ENCODE results near the gene GMPR.

The GMPR gene

GRCh38 chr6:16321826-16322225, 83.4 kb downstream of the GMPR start:
- peaks cover 58% of the 10 kb centered on the region for H3K4me1 ChIP-seq (ENCODE audit: insufficient read depth, low read length, poor library complexity, severe bottlenecking)
- H3K4me2 ChIP-seq (ENCODE audit: low read depth, low read length, poor library complexity, severe bottlenecking), result no peak overlapping the region
- H2AFZ ChIP-seq (ENCODE audit: low read length), result no peak overlapping the region
- TF ChIP-seq CTCF (conservative IDR thresholded peaks at IDR 0.05; ENCODE audit: low read length), result no peak
- TF ChIP-seq EZH2phosphoT487 (IDR thresholded peaks at IDR 0.05; ENCODE audit: borderline replicate concordance), result no peak
- H3K9ac ChIP-seq (ENCODE audit: low read depth, low read length, poor library complexity, severe bottlenecking), result no peak overlapping the region
- no peaks in the 10 kb centered on the region for H3K27me3 ChIP-seq (ENCODE audit: insufficient read depth, low read length, poor library complexity, severe bottlenecking)
- H3K9me3 ChIP-seq (ENCODE audit: insufficient read depth, low read depth, low read length), result no peaks in the 10 kb centered on the region
- H3K9me2 ChIP-seq (replicated peaks; ENCODE audit: low read depth, low read length), result no peaks in the 10 kb centered on the region
- H3K36me3 ChIP-seq (ENCODE audit: insufficient read depth, low read length), result peaks cover 11% of the 10 kb centered on the region; the same call in 1 of the 2 replicates
- H3F3A ChIP-seq (ENCODE audit: low read depth), result peaks cover 10% of the 10 kb centered on the region; the same call in 1 of the 2 replicates
- no peaks in the 10 kb centered on the region for H4K20me1 ChIP-seq (ENCODE audit: insufficient read depth, low read length, poor library complexity, severe bottlenecking)
- H3K79me2 ChIP-seq (ENCODE audit: insufficient read depth, low read length), result no peaks in the 10 kb centered on the region
- no peak overlapping the region for H3K4me3 ChIP-seq (ENCODE audit: low read length, poor library complexity, severe bottlenecking)

GRCh38 chr6:16322666-16323312, 84.4 kb downstream of the GMPR start:
- Histone ChIP-seq H2AFZ (ENCODE audit: low read length) (no peak overlapping the region), H3K4me3 (ENCODE audit: low read length, poor library complexity, severe bottlenecking) (no peak overlapping the region), H3F3A (ENCODE audit: low read depth) (peaks cover 10% of the 10 kb centered on the region; the same call in 1 of the 2 replicates), H3K9me2 (replicated peaks; ENCODE audit: low read depth, low read length) (no peaks in the 10 kb centered on the region), H3K4me2 (ENCODE audit: low read depth, low read length, poor library complexity, severe bottlenecking) (no peak overlapping the region), H3K9me3 (ENCODE audit: insufficient read depth, low read depth, low read length) (no peaks in the 10 kb centered on the region), H3K79me2 (ENCODE audit: insufficient read depth, low read length) (no peaks in the 10 kb centered on the region), H3K9ac (ENCODE audit: low read depth, low read length, poor library complexity, severe bottlenecking) (no peak overlapping the region), H3K4me1 (ENCODE audit: insufficient read depth, low read length, poor library complexity, severe bottlenecking) (peaks cover 52% of the 10 kb centered on the region), H3K36me3 (ENCODE audit: insufficient read depth, low read length) (peaks cover 16% of the 10 kb centered on the region; the same call in 1 of the 2 replicates), H3K27me3 (ENCODE audit: insufficient read depth, low read length, poor library complexity, severe bottlenecking) (no peaks in the 10 kb centered on the region), H4K20me1 (ENCODE audit: insufficient read depth, low read length, poor library complexity, severe bottlenecking) (no peaks in the 10 kb centered on the region)
- TF ChIP-seq CTCF (conservative IDR thresholded peaks at IDR 0.05; ENCODE audit: low read length) (no peak), EZH2phosphoT487 (IDR thresholded peaks at IDR 0.05; ENCODE audit: borderline replicate concordance) (no peak)

GRCh38 chr6:16324184-16324583, 85.8 kb downstream of the GMPR start:
- Histone ChIP-seq H2AFZ (ENCODE audit: low read length) (no peak overlapping the region), H3F3A (ENCODE audit: low read depth) (peaks cover 10% of the 10 kb centered on the region; the same call in 1 of the 2 replicates), H3K4me2 (ENCODE audit: low read depth, low read length, poor library complexity, severe bottlenecking) (no peak overlapping the region), H4K20me1 (ENCODE audit: insufficient read depth, low read length, poor library complexity, severe bottlenecking) (no peaks in the 10 kb centered on the region), H3K36me3 (ENCODE audit: insufficient read depth, low read length) (peaks cover 16% of the 10 kb centered on the region; the same call in 1 of the 2 replicates), H3K4me3 (ENCODE audit: low read length, poor library complexity, severe bottlenecking) (no peak overlapping the region), H3K9me2 (replicated peaks; ENCODE audit: low read depth, low read length) (no peaks in the 10 kb centered on the region), H3K9ac (ENCODE audit: low read depth, low read length, poor library complexity, severe bottlenecking) (no peak overlapping the region), H3K9me3 (ENCODE audit: insufficient read depth, low read depth, low read length) (no peaks in the 10 kb centered on the region), H3K79me2 (ENCODE audit: insufficient read depth, low read length) (no peaks in the 10 kb centered on the region), H3K4me1 (ENCODE audit: insufficient read depth, low read length, poor library complexity, severe bottlenecking) (peaks cover 39% of the 10 kb centered on the region), H3K27me3 (ENCODE audit: insufficient read depth, low read length, poor library complexity, severe bottlenecking) (no peaks in the 10 kb centered on the region)
- TF ChIP-seq CTCF (conservative IDR thresholded peaks at IDR 0.05; ENCODE audit: low read length), result no peak
- no peak for TF ChIP-seq EZH2phosphoT487 (IDR thresholded peaks at IDR 0.05; ENCODE audit: borderline replicate concordance)

Data from Loucy (cell line).